Heart left ventricle (tissue), 16 donors: ENCODE measurements around the gene RPL27A. TPM values are rescaled to one million over a fixed set of nuclear protein-coding genes. Genes with fewer than 3 reads are reported as not detected.
A peak's percentile ranks its signal among the peaks of the same experiment; 100 is the strongest.

Source experiments
- ATAC-seq, 4 donors: fragments of 200-7000 bp; cut with Tn5 transposase; one replicate each; pipeline ENCODE4 v1.9.1; 2020 to 2022; ENCODE audit warnings: moderate library complexity in 4 of 4, mild to moderate bottlenecking in 3 of 4, moderate number of reproducible peaks in 1 of 4
- DNase-seq, 5 donors: peaks; one replicate each; pipeline ENCODE4 v3.0.0-alpha.2; 2020
- H3K27ac ChIP-seq, 12 donors: fragments of 200-600 bp; sonication (generic) in 4 of 12; one replicate each; pipeline versions ENCODE4 v1.5.0 to v1.8.0; 2016 to 2022; ENCODE audit warnings: mild to moderate bottlenecking in 2 of 12
- H3K27me3 ChIP-seq, 9 donors: fragments of 200-600 bp; sonication (generic) in 2 of 9; one replicate each; pipeline versions ENCODE4 v1.5.1 to v1.8.0; 2016 to 2022; ENCODE audit warnings: mild to moderate bottlenecking in 3 of 9
- H3K36me3 ChIP-seq, 9 donors: fragments of 200-600 bp; sonication (generic) in 2 of 9; one replicate each; pipeline versions ENCODE4 v1.5.0 to v1.8.0; 2018 to 2022; ENCODE audit warnings: mild to moderate bottlenecking in 2 of 9
- H3K4me1 ChIP-seq, 12 donors: fragments of 200-600 bp; sonication (generic) in 4 of 12; one replicate each; pipeline versions ENCODE4 v1.5.0 to v1.8.0; 2016 to 2022; ENCODE audit warnings: mild to moderate bottlenecking in 3 of 12
- H3K4me3 ChIP-seq, 12 donors: fragments of 200-600 bp; sonication (generic) in 4 of 12; one replicate each; pipeline versions ENCODE4 v1.5.0 to v1.8.0; 2017 to 2022; ENCODE audit warnings: mild to moderate bottlenecking in 9 of 12, moderate library complexity in 4 of 12
- H3K9me3 ChIP-seq, 12 donors: fragments of 200-600 bp; sonication (generic) in 4 of 12; one replicate each; pipeline versions ENCODE4 v1.5.0 to v1.8.0; 2016 to 2022; ENCODE audit warnings: mild to moderate bottlenecking in 1 of 12
- CTCF ChIP-seq, 12 donors: fragments of 200-600 bp; sonication (generic) in 4 of 12; IDR thresholded peaks; one replicate each; pipeline versions ENCODE4 v1.5.0 to v1.8.0; 2018 to 2022; ENCODE audit warnings: antibody characterized with exemption in 12 of 12, mild to moderate bottlenecking in 5 of 12
- POLR2A ChIP-seq, 2 donors: fragments of 450-650 bp; IDR thresholded peaks; one replicate each; pipeline ENCODE4 v1.6.1; 2017; ENCODE audit warnings: antibody characterized with exemption in 2 of 2, mild to moderate bottlenecking in 2 of 2, moderate library complexity in 2 of 2
- WGBS, 4 donors: extraction: QIAGEN DNeasy Blood & Tissue Kit in 2 of 4; methylation state at CpG; one replicate each; pipeline versions ENCODE4 v1.1.5 to v1.1.7; 2013 to 2018; 5-methylcytosine and 5-hydroxymethylcytosine counted together
- intact Hi-C, 10 donors: fragments of 100-400 bp; cut with DNase I; formaldehyde crosslinking; loops; one replicate each; pipeline versions ENCODE4 v1.11.1 to v1.14.2; 2022
- polyA plus RNA-seq, 2 donors: library from polyadenylated mRNA; stranded (reverse); fragments of 200-250 nt; gene quantifications; one replicate each; pipeline ENCODE4 v1.2.3, GENCODE V29; 2013
- total RNA-seq, 9 donors: library from RNA; depleted of rRNA in 2 of 9; stranded (reverse); fragments of >200 nt in 2 of 9; fragmentation: NEBNext Ultra II Directional in 3 of 9; extraction: Animal tissue kit (Norgen Biotek cat#: 25700) in 3 of 9; gene quantifications; one replicate each; pipeline versions ENCODE4 v1.1.0 to v1.2.4, GENCODE V29; 2016 to 2023
- donor health status: ischemic (EF 13 %, LVEDD 7.1; RV severe dilation, severe dysfunction).
- donor health status: healthy with polysubstance abuse.
- donor health status: DM: no; HTN: yes; CAD: no.
- donor health status: DM: no; HTN: no; CAD: no.
- donor health status: ischemic (EF 25% LVEDD 6.9; RV normal size, moderate dysfunction).
- donor health status: ischemic (EF 25% LVEDD 5.7; RV mildly dilated, moderate dysfunction).
- donor health status: healthy.
- donor health status: DM: yes; HTN: yes; CAD: no.
- donor health status: ischemic (EF 35%, LVEDD 5.7; RV mildly dilated, moderate dysfunction).
- donor health status: nonischemic (EF 11% LVEDD 7.7; RV severe dilation, severe dysfunction).
- donor health status: DM: yes; HTN: yes; CAD: no.
- donor health status: PGD.
- donor health status: ischemic (EF 29% LVEDD 5.4; RV normal size, mild dysfunction).
- donor health status: nonischemic (EF 23%, LVEDD 6.1; RV moderate dilation, normal function).

RPL27A gene
- total and polyA plus RNA-seq, 11 donors, result 299 to 2,980 (median 471) TPM

GRCh38 chr11:8731647-8732323 lies 49.2 kb downstream of the RPL27A start:
- TF ChIP-seq CTCF (IDR thresholded peaks at IDR 0.05) (no peak), POLR2A (IDR thresholded peaks at IDR 0.05) (no peak)
- DNase-seq (no peak), ATAC-seq (no peak)
- Histone ChIP-seq H3K36me3 (peaks cover 0 to 20% (median 10%) of the 10 kb centered on the region in 9 donors), H3K9me3 (no peaks in the 10 kb centered on the region), H3K27ac (peak overlapping the region; percentile 38 to 95 (median 72)), H3K27me3 (no peaks in the 10 kb centered on the region), H3K4me3 (no peak overlapping the region), H3K4me1 (peaks cover 0 to 90% (median 58%) of the 10 kb centered on the region in 12 donors)
- 53 to 74% (median 69%) methylated on average over 3 of the region's 3 CpGs for WGBS, 4 donors
- intact Hi-C loops, result no loop called here

- Histone ChIP-seq H3K9me3 (no peaks in the 10 kb centered on the region), H3K36me3 (peaks cover 0 to 24% (median 10%) of the 10 kb centered on the region in 9 donors), H3K4me3 (no peak overlapping the region), H3K27me3 (no peaks in the 10 kb centered on the region), H3K4me1 (peaks cover 0 to 87% (median 53%) of the 10 kb centered on the region in 12 donors), H3K27ac (peak overlapping the region; percentile 38 to 95 (median 72))
- no peak for DNase-seq
- no peak for TF ChIP-seq CTCF (IDR thresholded peaks at IDR 0.05)
- no peak for TF ChIP-seq POLR2A (IDR thresholded peaks at IDR 0.05)
- WGBS, 4 donors, result 47 to 53% (median 48%) methylated on average over 3 of the region's 3 CpGs
- no peak for ATAC-seq
- intact Hi-C loops, result no loop called here
Measured at GRCh38 chr11:8732324-8732670, 49.7 kb downstream of the RPL27A start.

- Histone ChIP-seq H3K27ac (peak overlapping the region; percentile 67 to 95 (median 72)), H3K36me3 (peaks cover 0 to 29% (median 10%) of the 10 kb centered on the region in 9 donors), H3K4me3 (no peak overlapping the region), H3K9me3 (no peaks in the 10 kb centered on the region), H3K27me3 (no peaks in the 10 kb centered on the region), H3K4me1 (peaks cover 0 to 82% (median 49%) of the 10 kb centered on the region in 12 donors)
- intact Hi-C loops, result no loop called here
- DNase-seq, result peak; percentile 74 to 89 (median 81)
- WGBS, 4 donors, result 30 to 44% (median 36%) methylated on average over 7 of the region's 7 CpGs
- TF ChIP-seq POLR2A (IDR thresholded peaks at IDR 0.05) (no peak), CTCF (IDR thresholded peaks at IDR 0.05) (no peak)
- peak; percentile 91 to 94 (median 92) for ATAC-seq
Measured at GRCh38 chr11:8732748-8733241, 50.2 kb downstream of the RPL27A start.

- ATAC-seq, result peak in 1 of 4 donors; percentile 15
- H3K4me1 ChIP-seq, result peaks cover 0 to 72% (median 41%) of the 10 kb centered on the region in 12 donors
- intact Hi-C loops, result no loop called here
- TF ChIP-seq CTCF (IDR thresholded peaks at IDR 0.05), result no peak
- no peak for TF ChIP-seq POLR2A (IDR thresholded peaks at IDR 0.05)
- DNase-seq, result no peak
- H3K4me3 ChIP-seq, result no peak overlapping the region
- 58 to 86% (median 63%) methylated on average over 2 of the region's 2 CpGs for WGBS, 4 donors
- no peaks in the 10 kb centered on the region for H3K27me3 ChIP-seq
- H3K9me3 ChIP-seq, result no peaks in the 10 kb centered on the region
- peak overlapping the region in 11 of 12 donors; percentile 67 to 95 (median 72) for H3K27ac ChIP-seq
- H3K36me3 ChIP-seq, result peaks cover 0 to 40% (median 10%) of the 10 kb centered on the region in 9 donors
Measured at GRCh38 chr11:8733852-8734251, 51.3 kb downstream of the RPL27A start.
